ENCODE results near the gene DGKQ.

The DGKQ gene

GRCh38 chr4:973431-974397 lies at the start of gene DGKQ:
DGKQ (minus strand) TSS chr4:973569; CDS start chr4:973482, 87 bp downstream.
- DNase-seq, result peak; percentile 79 to 90 (median 84)

DNA sequence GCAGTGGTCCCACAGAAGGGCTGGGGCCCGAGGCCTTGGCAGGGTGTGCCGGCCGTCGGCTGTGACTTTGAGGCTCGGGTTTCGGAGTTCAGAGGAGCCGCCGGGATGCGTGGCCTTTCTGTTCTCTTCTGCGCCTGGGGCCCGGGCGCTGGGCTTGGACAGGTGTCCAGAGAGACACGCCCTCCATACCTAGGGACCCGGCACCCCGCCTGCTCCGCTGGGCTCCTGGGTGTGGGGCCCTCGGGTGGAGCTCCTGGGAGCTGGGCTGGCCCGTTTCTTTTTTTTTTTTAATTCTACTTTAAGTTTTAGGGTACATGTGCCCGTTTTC lies 49.3 kb upstream of the DGKQ start:
- DNase-seq, result no peak

DNA sequence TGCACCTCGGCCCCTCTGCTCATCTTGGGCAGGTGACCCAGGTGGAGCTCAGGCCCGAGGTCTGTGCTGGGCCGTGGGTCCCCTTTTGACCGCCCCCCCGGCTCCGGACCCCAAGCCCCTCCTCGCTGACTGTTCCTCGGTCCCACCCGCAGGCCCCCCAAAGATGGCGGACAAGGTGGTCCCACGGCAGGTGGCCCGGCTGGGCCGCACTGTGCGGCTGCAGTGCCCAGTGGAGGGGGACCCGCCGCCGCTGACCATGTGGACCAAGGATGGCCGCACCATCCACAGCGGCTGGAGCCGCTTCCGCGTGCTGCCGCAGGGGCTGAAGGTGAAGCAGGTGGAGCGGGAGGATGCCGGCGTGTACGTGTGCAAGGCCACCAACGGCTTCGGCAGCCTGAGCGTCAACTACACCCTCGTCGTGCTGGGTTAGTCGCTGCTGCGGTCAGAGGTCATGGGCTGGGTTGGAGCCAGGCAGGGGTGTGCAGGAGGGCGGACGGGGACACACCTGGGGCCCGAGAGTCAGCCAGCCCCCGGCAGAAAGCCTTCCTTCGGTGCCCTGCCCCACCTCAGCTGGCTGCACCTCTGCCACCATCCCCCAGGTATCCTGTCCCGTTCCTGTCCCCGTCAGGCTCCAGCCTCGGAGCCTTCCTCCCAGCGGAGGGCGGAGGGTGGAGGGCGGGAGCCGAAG lies 48.8 kb upstream of the DGKQ start:
- DNase-seq, result no peak

DNA sequence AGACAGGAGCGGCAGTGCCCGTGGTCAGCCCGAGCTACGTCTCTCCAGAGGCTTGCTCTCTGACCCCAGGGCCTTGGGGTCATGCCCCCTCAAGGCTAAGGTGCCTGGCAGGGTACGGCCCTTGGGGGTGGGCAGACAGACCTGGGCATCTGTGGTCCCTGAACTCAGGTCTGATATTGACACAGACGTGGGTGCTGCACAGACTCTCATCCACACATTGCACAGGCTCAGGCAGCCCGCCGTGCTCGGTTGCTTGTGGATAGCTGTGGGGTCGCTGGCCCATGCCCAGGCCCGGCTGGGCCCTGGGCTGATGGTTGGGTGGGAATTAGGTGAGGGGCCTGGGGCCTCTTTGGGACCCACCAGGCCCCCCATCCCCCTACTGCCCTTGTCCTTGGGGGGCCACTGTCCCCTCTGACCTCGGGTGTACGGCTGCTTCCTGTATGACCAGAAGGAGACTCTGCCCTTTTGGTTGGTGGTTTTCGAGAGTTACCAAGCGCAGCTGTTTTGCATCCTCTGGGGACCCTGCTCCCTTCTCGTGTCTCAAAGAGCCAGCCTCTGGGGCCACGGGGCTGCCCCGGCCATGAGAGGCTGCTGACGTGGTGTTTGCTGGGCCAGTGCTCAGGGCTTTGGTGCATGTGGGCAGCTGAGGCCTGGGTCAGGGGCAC lies 48.1 kb upstream of the DGKQ start:
- DNase-seq, result no peak

- DNase-seq, result no peak
Measured at GRCh38 chr4:1019729-1020470, 46.5 kb upstream of the DGKQ start.

- DNase-seq, result no peak
Measured at GRCh38 chr4:1019320-1019719, 46.0 kb upstream of the DGKQ start.

DNA sequence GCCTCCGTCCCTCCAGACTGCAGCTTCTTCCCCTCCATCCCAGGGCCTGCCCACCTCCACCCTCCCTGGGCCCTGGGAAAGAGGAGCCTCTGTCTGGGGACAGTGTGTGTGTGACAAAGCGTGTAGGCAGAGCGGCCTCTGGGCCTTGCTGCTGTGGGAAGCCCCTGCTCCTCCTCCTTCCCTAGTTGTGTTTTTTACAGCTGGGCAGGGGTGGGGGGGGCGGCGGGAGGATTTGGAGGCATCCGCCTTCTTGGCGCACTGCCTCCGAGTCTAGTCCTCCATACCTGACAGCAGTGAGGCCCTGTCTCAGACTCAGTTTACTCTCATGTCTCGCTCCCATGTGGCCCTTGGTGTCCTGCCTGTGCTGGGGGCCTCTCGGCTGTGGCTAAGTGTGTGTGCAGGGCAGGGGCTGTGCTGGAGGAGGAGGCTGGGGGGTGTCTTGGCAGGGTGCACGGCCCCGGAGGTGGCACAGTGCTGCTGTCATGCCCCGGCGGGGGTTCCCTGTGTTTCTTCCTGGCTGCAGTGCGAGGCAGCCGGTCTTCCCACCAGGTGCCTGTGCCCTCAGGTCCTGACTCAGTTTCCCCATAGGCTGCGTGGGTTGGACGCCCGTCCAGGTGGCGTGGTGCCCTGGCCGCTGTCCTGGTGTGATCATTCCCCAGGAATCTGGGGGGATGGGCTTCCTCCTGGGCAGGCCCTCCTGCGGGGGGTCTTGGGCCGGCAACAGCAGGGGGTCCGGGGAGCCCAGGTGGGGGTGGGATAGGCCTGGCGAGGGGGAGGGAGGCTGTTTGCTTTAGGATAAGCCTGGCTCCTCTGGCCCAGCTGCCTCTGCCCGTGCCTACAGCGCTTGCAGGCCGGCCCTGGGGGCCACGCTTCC lies 45.0 kb upstream of the DGKQ start:
- no peak for DNase-seq

GRCh38 chr4:1017706-1018105 lies 44.3 kb upstream of the DGKQ start:
- no peak for DNase-seq

GRCh38 chr4:1017211-1017610 lies 43.8 kb upstream of the DGKQ start:
- no peak for DNase-seq

DNA sequence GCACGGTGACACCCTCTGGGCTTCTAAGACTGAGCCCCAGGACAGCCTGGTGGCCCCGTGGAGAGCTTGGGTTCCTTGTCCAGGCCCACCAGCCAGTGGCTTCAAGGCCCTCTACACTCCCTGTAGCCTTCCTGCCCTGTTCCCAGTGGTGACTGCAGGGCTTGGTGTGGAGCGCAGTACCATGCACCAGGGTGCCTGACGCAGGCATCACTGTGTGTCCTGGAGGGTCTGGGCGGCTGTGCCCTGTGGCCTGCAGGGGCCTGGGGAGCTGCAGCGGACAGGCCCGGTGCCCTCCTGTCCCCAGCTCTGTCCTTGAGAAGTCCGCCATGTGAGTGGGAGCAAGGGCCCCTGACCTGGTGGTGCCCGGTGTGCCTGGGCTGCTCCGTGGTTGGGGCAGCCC lies 42.4 kb upstream of the DGKQ start:
- DNase-seq, result no peak

GRCh38 chr4:1015179-1015578 lies 41.8 kb upstream of the DGKQ start:
- no peak for DNase-seq

DNA sequence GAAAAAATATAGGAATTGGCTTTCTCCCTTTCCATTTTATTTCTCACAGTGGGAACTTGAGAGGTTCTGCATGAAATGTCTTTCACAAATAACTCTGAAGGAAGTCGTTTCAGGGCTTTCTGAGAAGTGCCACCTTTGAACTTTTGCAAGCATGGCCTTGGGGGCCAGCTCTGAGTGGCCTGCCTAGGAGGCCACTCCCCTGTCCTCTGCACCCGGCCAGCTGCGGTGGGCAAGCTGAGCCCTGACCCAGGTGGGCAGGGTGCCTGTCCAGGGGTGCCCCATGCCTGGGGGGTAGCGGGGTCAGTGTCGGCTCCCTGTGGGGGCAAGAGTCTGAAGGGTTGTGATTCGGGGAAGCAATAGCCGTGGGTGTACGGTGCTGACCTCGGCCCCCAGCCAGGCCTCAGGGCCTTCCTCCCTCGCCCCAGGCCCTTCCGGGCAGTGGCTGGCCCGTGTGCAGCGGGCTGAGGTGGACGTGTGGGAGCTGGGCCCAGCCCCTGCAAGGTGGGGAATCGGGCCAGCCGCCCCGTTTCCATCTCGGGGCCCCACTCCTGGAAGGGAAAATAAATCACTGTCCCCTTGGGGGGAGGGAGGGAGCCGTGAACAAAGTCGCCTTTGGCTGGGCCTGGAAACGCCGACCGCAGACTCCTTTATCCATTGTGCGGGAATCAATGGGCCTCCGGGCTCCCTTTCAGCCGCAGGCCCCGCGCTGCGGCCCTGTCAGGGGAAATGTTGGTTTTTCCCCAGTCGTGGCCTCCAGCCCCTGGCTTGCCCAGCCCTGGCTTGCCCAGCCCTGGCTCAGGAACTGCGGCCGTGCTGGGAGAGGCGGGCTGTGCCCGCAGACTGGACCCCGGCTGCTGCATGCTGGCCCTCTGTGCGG lies 41.2 kb upstream of the DGKQ start:
- no peak for DNase-seq

- DNase-seq, result no peak
Measured at GRCh38 chr4:1013225-1014073, 40.1 kb upstream of the DGKQ start.

GRCh38 chr4:1012034-1012739 lies 38.8 kb upstream of the DGKQ start:
- peak in 1 of 4 experiments; percentile 17 for DNase-seq

DNA sequence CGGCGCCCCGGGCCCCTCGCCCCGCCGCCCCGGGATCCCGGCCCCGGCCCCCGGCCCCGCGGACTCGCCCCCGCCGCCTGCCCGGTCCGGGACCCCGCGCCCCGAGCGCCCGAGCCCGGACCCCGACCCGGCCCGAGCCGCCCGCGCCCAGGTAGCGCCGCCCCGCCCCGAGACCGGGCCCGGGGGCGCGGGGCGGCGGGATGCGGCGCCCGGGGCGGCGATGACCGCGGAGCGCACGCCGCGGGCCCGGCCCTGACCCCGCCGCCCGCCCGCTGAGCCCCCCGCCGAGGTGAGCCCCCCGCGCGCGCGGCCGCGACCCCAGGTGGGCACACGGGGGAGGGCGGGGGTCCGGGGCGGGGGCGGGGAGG lies 38.3 kb upstream of the DGKQ start:
- DNase-seq, result no peak

GRCh38 chr4:1011022-1011665 lies 37.8 kb upstream of the DGKQ start, which contains the start of gene FGFRL1:
FGFRL1 (plus strand) TSS chr4:1011626; CDS start chr4:1012486, 860 bp downstream.
- DNase-seq, result peak; percentile 58 to 94 (median 82)

DNA sequence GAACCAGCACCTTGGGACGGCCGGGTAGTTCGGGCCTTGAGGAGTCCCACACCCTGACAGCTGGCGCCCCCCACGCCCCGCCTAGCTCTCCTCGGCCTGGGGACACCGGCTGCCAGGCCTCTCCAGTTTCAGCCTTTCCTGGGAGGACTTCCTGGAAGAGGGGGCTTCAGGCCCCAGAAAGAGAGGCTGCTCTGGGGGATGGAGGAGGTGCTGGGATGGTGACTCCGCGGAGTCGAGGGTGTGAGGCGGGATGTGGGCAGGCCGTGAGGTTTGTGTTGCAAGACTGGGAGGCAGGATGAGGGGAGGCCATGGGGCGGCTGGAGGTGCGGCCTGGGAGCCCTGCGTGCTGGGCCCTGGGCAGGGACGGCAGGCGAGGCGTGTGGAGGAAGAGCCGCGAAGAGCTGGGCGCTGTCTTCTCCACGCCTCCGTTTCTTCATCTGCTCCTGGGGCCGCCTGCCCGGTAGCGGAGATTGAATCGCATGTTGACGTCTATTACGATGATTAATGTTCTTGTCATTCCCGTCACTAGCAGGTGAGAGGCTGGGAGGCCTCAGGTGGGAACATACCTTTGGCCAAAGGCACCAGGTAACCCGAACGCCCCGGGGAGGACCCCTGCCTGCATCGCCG lies 37.1 kb upstream of the DGKQ start:
- DNase-seq, result peak in 3 of 4 experiments; percentile 36 to 65 (median 42)

All from activated naive CD4-positive, alpha-beta T cell (primary cell).